ENCODE measurements around the gene PLA2G4B.

The PLA2G4B gene

GRCh38 chr15:41866872-41867579 is 28.4 kb downstream of the PLA2G4B start:
- in situ Hi-C loops (cut with HindIII; ENCODE audit: low sequenced_read_pairs): no loop called here

GRCh38 chr15:41868321-41868720 is 29.7 kb downstream of the PLA2G4B start:
- in situ Hi-C loops (cut with HindIII; ENCODE audit: low sequenced_read_pairs): no loop called here

- in situ Hi-C loops (cut with HindIII; ENCODE audit: low sequenced_read_pairs): no loop called here
Measured at GRCh38 chr15:41869770-41870688, 31.4 kb downstream of the PLA2G4B start.

- in situ Hi-C loops (cut with HindIII; ENCODE audit: low sequenced_read_pairs): no loop called here
Measured at GRCh38 chr15:41870689-41871081, 32.0 kb downstream of the PLA2G4B start.

- in situ Hi-C loops (cut with HindIII; ENCODE audit: low sequenced_read_pairs): no loop called here
Measured at GRCh38 chr15:41871175-41871905, 32.7 kb downstream of the PLA2G4B start.

GRCh38 chr15:41872166-41872747 is 33.6 kb downstream of the PLA2G4B start:
- in situ Hi-C loops (cut with HindIII; ENCODE audit: low sequenced_read_pairs): no loop called here

GRCh38 chr15:41873711-41874110 is 35.1 kb downstream of the PLA2G4B start:
- in situ Hi-C loops (cut with HindIII; ENCODE audit: low sequenced_read_pairs): no loop called here

- in situ Hi-C loops (cut with HindIII; ENCODE audit: low sequenced_read_pairs): loop anchor here (25.0 kb wide), 1 partner anchor 87 kb away; no protein-coding TSS in a partner anchor
Measured at GRCh38 chr15:41874736-41875135, 36.1 kb downstream of the PLA2G4B start.

- in situ Hi-C loops (cut with HindIII; ENCODE audit: low sequenced_read_pairs): loop anchor here (25.0 kb wide), 1 partner anchor 89 kb away; no protein-coding TSS in a partner anchor
Measured at GRCh38 chr15:41876007-41876406, 37.4 kb downstream of the PLA2G4B start.

GRCh38 chr15:41876689-41877088 is 38.0 kb downstream of the PLA2G4B start:
- in situ Hi-C loops (cut with HindIII; ENCODE audit: low sequenced_read_pairs): loop anchor here (25.0 kb wide), 1 partner anchor 89 kb away; no protein-coding TSS in a partner anchor

GRCh38 chr15:41877631-41878354 is 39.1 kb downstream of the PLA2G4B start:
- in situ Hi-C loops (cut with HindIII; ENCODE audit: low sequenced_read_pairs): loop anchor here (25.0 kb wide), 1 partner anchor 90 kb away; no protein-coding TSS in a partner anchor

- in situ Hi-C loops (cut with HindIII; ENCODE audit: low sequenced_read_pairs): loop anchor here (25.0 kb wide), 1 partner anchor 91 kb away; no protein-coding TSS in a partner anchor
Measured at GRCh38 chr15:41878355-41878699, 39.7 kb downstream of the PLA2G4B start.

GRCh38 chr15:41879321-41879845 is 40.7 kb downstream of the PLA2G4B start:
- in situ Hi-C loops (cut with HindIII; ENCODE audit: low sequenced_read_pairs): loop anchor here (25.0 kb wide), 1 partner anchor 92 kb away; no protein-coding TSS in a partner anchor

GRCh38 chr15:41880156-41880877 is 41.7 kb downstream of the PLA2G4B start:
- in situ Hi-C loops (cut with HindIII; ENCODE audit: low sequenced_read_pairs): loop anchor here (25.0 kb wide), 1 partner anchor 93 kb away; no protein-coding TSS in a partner anchor

GRCh38 chr15:41881086-41881485 is 42.4 kb downstream of the PLA2G4B start:
- in situ Hi-C loops (cut with HindIII; ENCODE audit: low sequenced_read_pairs): loop anchor here (25.0 kb wide), 1 partner anchor 94 kb away; no protein-coding TSS in a partner anchor

- in situ Hi-C loops (cut with HindIII; ENCODE audit: low sequenced_read_pairs): loop anchor here (25.0 kb wide), 1 partner anchor 94 kb away; no protein-coding TSS in a partner anchor
Measured at GRCh38 chr15:41881550-41881919, 42.9 kb downstream of the PLA2G4B start.

GRCh38 chr15:41881920-41882688 is 43.5 kb downstream of the PLA2G4B start:
- in situ Hi-C loops (cut with HindIII; ENCODE audit: low sequenced_read_pairs): loop anchor here (25.0 kb wide), 1 partner anchor 95 kb away; no protein-coding TSS in a partner anchor

Data from DLD1 (cell line).